CD14-positive monocyte (primary cell): Measurements from ENCODE around the gene SLC4A5. TPM values are rescaled to one million over a fixed set of nuclear protein-coding genes. Genes with fewer than 3 reads are reported as not detected.

Source experiments
- DNase-seq, 3 donors: peaks; one replicate each; pipeline ENCODE4 v3.0.0-alpha.2; 2011 to 2022
- H2AFZ ChIP-seq: 2 replicates; pipeline ENCODE4 v1.6.0; 2012; ENCODE audit warnings: mild to moderate bottlenecking, low read depth, low read length, inconsistent platforms; ENCODE audit not compliant: insufficient read depth, poor library complexity, severe bottlenecking
- H3K27ac ChIP-seq, 2 donors: 1 replicate in 1 of 2; 2 replicates in 1 of 2; pipeline ENCODE4 v1.5.1; 2012 to 2013; ENCODE audit warnings: low read length in 2 of 2, control low read depth in 1 of 2, inconsistent platforms in 1 of 2, low read depth in 1 of 2, mild to moderate bottlenecking in 1 of 2
- H3K27me3 ChIP-seq, 2 donors: one replicate each; pipeline versions ENCODE4 v1.6.0 to v1.6.1; 2011 to 2013; ENCODE audit warnings: low read length in 2 of 2; ENCODE audit not compliant: control insufficient read depth in 2 of 2, insufficient read depth in 2 of 2
- H3K36me3 ChIP-seq, 2 donors: replicated peaks in 1 of 2; 1 replicate in 1 of 2; 2 replicates in 1 of 2; pipeline versions ENCODE4 v1.5.1 to v1.6.1; 2012 to 2013; ENCODE audit warnings: low read length in 2 of 2, control low read depth in 1 of 2, inconsistent platforms in 1 of 2, mild to moderate bottlenecking in 1 of 2; ENCODE audit not compliant: insufficient read depth in 2 of 2, control insufficient read depth in 1 of 2
- H3K4me1 ChIP-seq, 2 donors: 1 replicate in 1 of 2; 2 replicates in 1 of 2; pipeline versions ENCODE4 v1.5.1 to v1.6.1; 2012 to 2013; ENCODE audit warnings: low read length in 2 of 2, control low read depth in 1 of 2, inconsistent platforms in 1 of 2, mild to moderate bottlenecking in 1 of 2, moderate library complexity in 1 of 2; ENCODE audit not compliant: insufficient read depth in 2 of 2, control insufficient read depth in 1 of 2
- H3K4me2 ChIP-seq: replicated peaks from 2 replicates; pipeline ENCODE3; 2012; ENCODE audit warnings: low read length, moderate library complexity, mild to moderate bottlenecking; ENCODE audit not compliant: poor library complexity, severe bottlenecking; ENCODE audit errors: extremely low read depth
- H3K4me3 ChIP-seq, 3 experiments: fragments of 200-600 bp in 1 of 3; sonication (generic) in 1 of 3; replicated peaks in 1 of 3; 1 replicate in 2 of 3; 2 replicates in 1 of 3; pipeline ENCODE4 v1.5.1; 2011 to 2013; ENCODE audit warnings: low read length in 3 of 3, mild to moderate bottlenecking in 3 of 3, control low read depth in 2 of 3, low read depth in 2 of 3, inconsistent platforms in 1 of 3, moderate library complexity in 1 of 3
- H3K79me2 ChIP-seq: 2 replicates; pipeline ENCODE4 v1.6.0; 2012; ENCODE audit warnings: mild to moderate bottlenecking, control low read depth, inconsistent platforms, low read length, moderate library complexity; ENCODE audit not compliant: insufficient read depth
- H3K9ac ChIP-seq: 2 replicates; pipeline ENCODE4 v1.6.0; 2017; ENCODE audit warnings: low read length, mild to moderate bottlenecking; ENCODE audit not compliant: insufficient read depth, poor library complexity, severe bottlenecking
- H3K9me3 ChIP-seq, 2 donors: replicated peaks in 1 of 2; 1 replicate in 1 of 2; 2 replicates in 1 of 2; pipeline versions ENCODE4 v1.5.1 to v1.6.1; 2012 to 2013; ENCODE audit warnings: low read length in 2 of 2, control low read depth in 1 of 2; ENCODE audit not compliant: control insufficient read depth in 1 of 2, insufficient read depth in 1 of 2
- H4K20me1 ChIP-seq: 2 replicates; pipeline ENCODE4 v1.6.0; 2012; ENCODE audit warnings: mild to moderate bottlenecking, low read length, control low read depth, moderate library complexity; ENCODE audit not compliant: insufficient read depth
- H3K27ac Mint-ChIP-seq, 7 donors: one replicate each; pipeline ENCODE4 v1.8.0; 2020; ENCODE audit warnings: mild to moderate bottlenecking in 7 of 7, mixed read lengths in 7 of 7, moderate library complexity in 6 of 7, inconsistent platforms in 2 of 7
- H3K27me3 Mint-ChIP-seq, 3 donors: one replicate each; pipeline ENCODE4 v1.8.0; 2021 to 2022; ENCODE audit warnings: low read depth in 3 of 3, mild to moderate bottlenecking in 3 of 3, mixed read lengths in 3 of 3, moderate library complexity in 3 of 3, inconsistent platforms in 1 of 3
- H3K36me3 Mint-ChIP-seq, 2 donors: one replicate each; pipeline ENCODE4 v1.8.0; 2020; ENCODE audit warnings: mixed read lengths in 2 of 2, inconsistent platforms in 1 of 2, mild to moderate bottlenecking in 1 of 2
- H3K4me1 Mint-ChIP-seq: one replicate; pipeline ENCODE4 v1.8.0; 2020; ENCODE audit warnings: mild to moderate bottlenecking, mixed read lengths
- H3K4me3 Mint-ChIP-seq, 2 donors: one replicate each; pipeline ENCODE4 v1.8.0; 2020; ENCODE audit warnings: mild to moderate bottlenecking in 2 of 2, mixed read lengths in 2 of 2, moderate library complexity in 1 of 2
- H3K9me3 Mint-ChIP-seq, 7 donors: one replicate each; pipeline ENCODE4 v1.8.0; 2020 to 2022; ENCODE audit warnings: mixed read lengths in 7 of 7, mild to moderate bottlenecking in 6 of 7, moderate library complexity in 6 of 7, inconsistent platforms in 2 of 7
- CTCF ChIP-seq: fragments of 200-600 bp; IDR thresholded peaks from one replicate; pipeline ENCODE4 v1.8.0; 2022; ENCODE audit warnings: antibody characterized with exemption, mild to moderate bottlenecking
- WGBS: methylation state at CpG from one replicate; pipeline ENCODE4 v1.1.5; 2013; ENCODE audit warnings: missing lambda C conversion rate; ENCODE audit not compliant: insufficient coverage; 5-methylcytosine and 5-hydroxymethylcytosine counted together
- intact Hi-C, 2 donors: fragments of 100-400 bp; cut with micrococcal nuclease; formaldehyde crosslinking; loops; one replicate each; pipeline versions ENCODE4 v1.15.0 to v1.15.1; 2023
- polyA plus RNA-seq, 3 donors: library from polyadenylated mRNA; depleted of rRNA in 1 of 3; unstranded in 2 of 3; stranded (reverse) in 1 of 3; fragments of 300-500 nt in 2 of 3; fragments of >200 nt in 1 of 3; fragmentation: Illumina TruSeq in 2 of 3; gene quantifications; 1 replicate in 2 of 3; 2 replicates in 1 of 3; pipeline ENCODE4 v1.2.3, GENCODE V29; 2012 to 2021

Gene SLC4A5
- polyA plus RNA-seq, 3 donors, result 0.10 to 1.1 TPM; not detected in 1

- peak in 1 of 3 donors; percentile 11 for DNase-seq
- H3K36me3 Mint-ChIP-seq, result peaks cover 8 to 17% of the 10 kb centered on the region in 2 donors
- peaks cover 0 to 5% (median 0%) of the 10 kb centered on the region in 7 donors for H3K9me3 Mint-ChIP-seq
- Histone ChIP-seq H3K4me2 (peak overlapping the region; percentile 81), H3K9ac (peak overlapping the region; percentile 94), H3K79me2 (peaks cover 57% of the 10 kb centered on the region), H2AFZ (peak overlapping the region; percentile 75), H3K9me3 (no peaks in the 10 kb centered on the region), H3K4me1 (peaks cover 25 to 38% of the 10 kb centered on the region in 2 donors), H3K27me3 (no peaks in the 10 kb centered on the region), H3K4me3 (peak overlapping the region; percentile 58 to 78 (median 71)), H3K36me3 (peaks cover under 1 to 17% of the 10 kb centered on the region in 2 donors), H4K20me1 (peaks cover 46% of the 10 kb centered on the region), H3K27ac (peak overlapping the region; percentile 86 to 94)
- peaks cover 38% of the 10 kb centered on the region for H3K4me1 Mint-ChIP-seq
- H3K27ac Mint-ChIP-seq, result peak overlapping the region; percentile 96 to 98 (median 97)
- H3K27me3 Mint-ChIP-seq, result peaks cover 0 to 5% (median 1%) of the 10 kb centered on the region in 3 donors
- peak; percentile 52 for TF ChIP-seq CTCF
- intact Hi-C loops, result loop anchor here in 1 of 2 donors (2.0 to 10.0 kb wide), 3 partner anchors 18 to 274 kb away; partner anchors contain the start of gene DGUOK
- 0% methylated on average over 3 of the region's 20 CpGs for WGBS
- H3K4me3 Mint-ChIP-seq, result peak overlapping the region; percentile 92 to 100
These were observed 143.9 kb downstream of the SLC4A5 start for GRCh38 chr2:74199275-74199701.

- peaks cover 41% of the 10 kb centered on the region for H4K20me1 ChIP-seq
- H3K27ac Mint-ChIP-seq, result peak within 1 kb of the TSS; percentile 96 to 98 (median 97)
- WGBS, result under 1% methylated on average over 95 of the region's 96 CpGs
- peaks cover 0 to 5% (median 1%) of the 10 kb centered on the region in 3 donors for H3K27me3 Mint-ChIP-seq
- H3K9ac ChIP-seq, result peak within 1 kb of the TSS; percentile 94
- peak; percentile 92 for TF ChIP-seq CTCF
- H3K4me1 ChIP-seq, result peaks cover 25 to 38% of the 10 kb centered on the region in 2 donors
- H3K9me3 ChIP-seq, result no peaks in the 10 kb centered on the region
- H3K4me3 Mint-ChIP-seq, result peak within 1 kb of the TSS; percentile 92 to 100
- peak within 1 kb of the TSS; percentile 81 for H3K4me2 ChIP-seq
- peak within 1 kb of the TSS; percentile 86 to 94 for H3K27ac ChIP-seq
- H3K79me2 ChIP-seq, result peaks cover 50% of the 10 kb centered on the region
- intact Hi-C loops, result loop anchor here in 1 of 2 donors (2.0 to 10.0 kb wide), 3 partner anchors 18 to 274 kb away; partner anchors contain the start of gene DGUOK
- H3K4me1 Mint-ChIP-seq, result peaks cover 36% of the 10 kb centered on the region
- peaks cover 0 to 5% (median 0%) of the 10 kb centered on the region in 7 donors for H3K9me3 Mint-ChIP-seq
- H3K27me3 ChIP-seq, result no peaks in the 10 kb centered on the region
- H3K4me3 ChIP-seq, result peak within 1 kb of the TSS; percentile 58 to 78 (median 71)
- peak within 1 kb of the TSS; percentile 75 for H2AFZ ChIP-seq
- DNase-seq, result peak; percentile 96 to 98 (median 96)
- peaks cover 6 to 17% of the 10 kb centered on the region in 2 donors for H3K36me3 Mint-ChIP-seq
- peaks cover 0 to 10% of the 10 kb centered on the region in 2 donors for H3K36me3 ChIP-seq
These were observed 144.5 kb downstream of the SLC4A5 start, which contains the start of gene MTHFD2 for GRCh38 chr2:74198461-74199274. Gene MTHFD2 (plus strand): TSS chr2:74198615. CDS start chr2:74198642, 27 bp downstream.
